ENCODE data around the gene ENTPD7. TPM values are rescaled to one million over a fixed set of nuclear protein-coding genes. Genes with fewer than 3 reads are reported as not detected.
"Not testable (repeated sequence)": the region's sequence is repeated elsewhere in the genome, so short reads cannot be mapped to it uniquely, and the experiment has no call there.

Gene ENTPD7
- polyA plus RNA-seq, 4 donors: 12.2 to 22.7 (median 21.2) TPM

DNA sequence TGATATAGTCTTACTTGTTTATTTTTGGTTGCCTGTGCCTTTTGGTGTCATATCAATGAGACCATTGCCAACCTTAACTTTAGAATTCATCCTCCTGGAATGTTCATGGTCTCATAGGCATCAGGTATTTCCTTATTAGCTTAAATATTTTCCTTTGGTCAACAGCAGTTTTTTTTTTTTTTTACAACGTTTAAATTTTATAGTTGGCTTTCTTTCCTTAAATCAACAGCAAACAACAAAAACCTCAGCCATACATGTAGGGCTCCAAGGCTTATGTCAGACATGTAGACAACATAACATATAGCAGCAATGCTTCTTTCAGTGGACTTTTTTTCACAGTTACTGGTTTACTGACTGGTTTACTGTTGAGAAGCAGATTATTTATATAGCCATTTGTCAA is 22.7 kb downstream of the ENTPD7 start:
- DNase-seq (ENCODE audit: low read depth in 4 of 4, low spot score in 3 of 4): no peak

DNA sequence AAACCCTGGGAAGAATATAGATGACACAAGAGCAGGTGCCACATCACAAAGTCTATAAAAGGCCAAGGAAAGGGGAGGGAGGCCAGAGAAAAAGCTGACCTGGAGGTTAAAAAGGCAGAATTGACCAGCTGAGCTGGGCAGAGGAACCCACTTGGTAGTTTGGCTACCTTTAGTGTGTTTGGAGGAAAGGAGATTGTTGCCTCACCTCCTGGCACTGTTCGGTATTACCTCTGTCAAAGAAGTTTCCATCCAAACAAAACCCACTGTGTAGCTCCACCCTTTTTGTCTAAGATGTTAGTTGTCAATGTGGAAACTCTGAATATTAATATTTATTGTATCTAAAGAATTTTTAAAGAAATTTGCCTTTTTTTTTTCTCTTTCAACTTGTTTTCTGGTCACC is 23.4 kb downstream of the ENTPD7 start:
- DNase-seq (ENCODE audit: low read depth in 4 of 4, low spot score in 3 of 4): no peak

- no peak for DNase-seq (ENCODE audit: low read depth in 4 of 4, low spot score in 3 of 4)
Measured at GRCh38 chr10:99685597-99685967, 26.3 kb downstream of the ENTPD7 start.

GRCh38 chr10:99689461-99689860 is 30.2 kb downstream of the ENTPD7 start:
- DNase-seq (ENCODE audit: low read depth in 4 of 4, low spot score in 3 of 4): no peak

DNA sequence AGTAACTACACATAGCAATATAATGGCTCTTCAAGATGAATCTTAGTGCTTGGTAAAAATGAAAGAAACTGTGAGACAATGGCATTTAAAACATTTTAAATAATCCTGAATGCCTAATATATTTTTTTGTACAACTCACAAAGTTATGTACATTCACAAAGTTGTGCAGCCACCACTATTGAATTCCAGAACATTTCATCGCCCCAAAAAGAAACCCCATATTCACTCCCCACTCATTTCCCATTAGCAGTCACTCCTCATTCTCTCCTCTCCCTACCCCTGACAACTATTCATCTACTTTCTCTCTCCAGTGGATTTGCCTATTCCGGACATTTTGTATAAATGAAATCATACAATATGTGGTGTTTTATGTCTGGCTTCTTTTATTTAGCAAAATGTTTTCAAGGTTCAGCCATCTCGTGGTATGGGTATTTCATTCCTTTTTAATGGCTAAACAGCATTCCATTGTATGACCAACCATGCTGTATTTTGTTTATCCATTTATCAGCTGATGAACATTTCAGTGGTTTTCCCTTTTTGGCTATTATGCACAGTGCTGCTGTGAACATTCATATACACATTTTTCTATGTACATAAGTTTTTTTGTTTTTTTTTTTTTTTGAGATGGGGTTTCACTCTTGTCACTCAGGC is 34.7 kb downstream of the ENTPD7 start:
- DNase-seq (ENCODE audit: low read depth in 4 of 4, low spot score in 3 of 4): no peak

- DNase-seq (ENCODE audit: low read depth in 4 of 4, low spot score in 3 of 4): no peak
Measured at GRCh38 chr10:99695761-99696160, 36.5 kb downstream of the ENTPD7 start.

GRCh38 chr10:99698504-99699080 is 39.3 kb downstream of the ENTPD7 start:
- no peak for DNase-seq (ENCODE audit: low read depth in 4 of 4, low spot score in 3 of 4)

- DNase-seq (ENCODE audit: low read depth in 4 of 4, low spot score in 3 of 4): no peak
Measured at GRCh38 chr10:99700649-99701048, 41.3 kb downstream of the ENTPD7 start.

GRCh38 chr10:99708428-99709012 is 49.2 kb downstream of the ENTPD7 start:
- no peak for DNase-seq (ENCODE audit: low read depth in 4 of 4, low spot score in 3 of 4)

GRCh38 chr10:99709480-99710229 is 50.3 kb downstream of the ENTPD7 start:
- DNase-seq (ENCODE audit: low read depth in 4 of 4, low spot score in 3 of 4): no peak

GRCh38 chr10:99711129-99711719 is 51.9 kb downstream of the ENTPD7 start:
- DNase-seq (ENCODE audit: low read depth in 4 of 4, low spot score in 3 of 4): peak in 2 of 4 donors; percentile 22 to 32

DNA sequence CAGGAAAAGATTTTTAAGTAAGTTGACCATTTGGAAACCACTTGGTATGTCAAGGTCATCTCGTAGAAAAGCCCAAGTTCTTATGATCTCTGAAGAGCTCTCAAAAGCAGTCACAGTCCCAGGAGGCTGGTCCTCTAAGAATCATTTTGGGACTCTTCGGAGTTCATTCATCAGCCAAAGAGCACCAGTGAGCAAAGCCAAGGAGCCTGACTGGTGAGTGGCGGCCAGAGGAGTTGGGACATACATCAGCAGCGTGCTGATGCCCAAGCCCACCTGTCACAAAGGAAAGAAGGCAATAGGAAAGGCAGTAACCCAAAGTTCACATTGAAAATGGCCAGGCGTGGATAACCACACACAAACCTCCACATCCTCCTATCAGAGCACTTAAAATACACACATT is 55.1 kb downstream of the ENTPD7 start:
- DNase-seq (ENCODE audit: low read depth in 4 of 4, low spot score in 3 of 4): no peak

DNA sequence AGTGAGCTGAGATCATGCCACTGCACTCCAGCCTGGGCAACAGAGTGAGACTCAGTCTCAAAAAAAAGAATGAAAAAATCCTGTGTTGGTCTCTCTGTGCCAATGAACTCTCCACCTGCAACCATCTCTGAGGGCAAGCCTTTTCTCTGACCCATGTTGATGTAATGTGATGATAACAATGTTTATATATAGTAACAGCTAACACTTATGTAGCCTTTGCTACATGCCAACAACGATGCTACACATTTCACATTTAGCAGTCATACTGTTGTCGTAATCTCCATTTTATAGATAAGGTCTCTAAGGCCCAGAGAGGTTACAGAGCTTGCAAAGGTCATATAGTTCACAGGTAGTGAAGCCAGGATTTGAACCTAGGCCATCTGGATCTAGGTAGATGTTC is 61.1 kb downstream of the ENTPD7 start:
- no peak for DNase-seq (ENCODE audit: low read depth in 4 of 4, low spot score in 3 of 4)

DNA sequence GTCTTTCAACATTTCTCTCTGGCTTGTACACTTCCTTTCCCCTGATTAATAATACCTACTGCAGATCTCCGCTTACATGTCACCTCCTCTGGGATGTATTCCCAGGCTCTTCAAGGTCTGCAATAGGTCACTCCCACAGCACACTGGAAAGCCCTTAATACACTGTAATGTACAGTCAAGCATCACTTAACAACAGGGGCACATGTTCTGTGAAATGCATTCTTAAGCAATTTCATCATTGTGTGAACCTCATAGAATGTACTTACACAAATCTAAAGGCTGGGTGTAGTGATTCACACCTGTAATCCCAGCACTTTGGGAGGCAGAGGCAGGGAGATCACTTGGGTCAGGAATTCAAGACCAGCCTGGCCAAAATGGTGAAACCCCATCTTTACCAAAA is 70.7 kb downstream of the ENTPD7 start:
- no peak for DNase-seq (ENCODE audit: low read depth in 4 of 4, low spot score in 3 of 4)

DNA sequence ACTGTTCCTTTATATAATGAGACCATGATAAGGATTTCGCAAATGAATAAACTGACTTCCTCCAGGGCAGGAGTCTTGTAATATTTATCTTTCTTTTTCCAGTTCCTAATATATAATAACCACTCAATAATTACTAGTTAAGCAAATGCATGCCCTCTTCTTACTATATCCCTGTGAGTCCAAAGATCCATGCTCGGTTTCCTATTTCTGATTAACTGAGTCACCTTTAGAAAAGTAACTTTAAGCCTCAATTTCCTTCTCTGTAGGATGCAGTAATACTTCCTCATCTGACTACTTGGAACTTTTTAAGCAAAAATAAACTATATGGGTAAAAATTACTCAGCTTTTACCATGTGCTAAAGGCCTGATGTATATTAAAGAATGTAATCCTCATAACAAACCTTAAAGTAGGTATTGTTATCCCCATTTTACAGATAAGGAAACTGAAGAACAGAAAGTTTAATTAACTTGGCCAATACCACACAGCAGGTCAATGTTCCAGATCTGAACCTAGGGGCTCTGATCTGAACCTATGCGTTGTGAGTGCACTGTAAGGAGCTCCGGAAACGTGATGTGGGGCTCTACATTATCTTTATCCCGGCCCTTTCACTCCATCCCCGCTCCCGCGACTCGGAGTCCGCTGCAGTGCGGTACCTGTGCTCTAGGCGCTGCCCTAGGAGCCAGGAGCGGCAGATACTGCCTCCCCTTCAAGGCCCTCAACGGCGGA is 72.2 kb downstream of the ENTPD7 start:
- no peak for DNase-seq (ENCODE audit: low read depth in 4 of 4, low spot score in 3 of 4)

- DNase-seq (ENCODE audit: low read depth in 4 of 4, low spot score in 3 of 4): peak; percentile 94 to 97 (median 96)
Measured at GRCh38 chr10:99732033-99732842, 72.9 kb downstream of the ENTPD7 start, which contains the start of the genes COX15 and CUTC. COX15 (minus strand) TSS chr10:99732127; CDS start chr10:99732049, 78 bp downstream. CUTC (plus strand) TSS chr10:99732234; CDS start chr10:99732349, 115 bp downstream.

GRCh38 chr10:99733366-99733765 is 74.1 kb downstream of the ENTPD7 start:
- DNase-seq (ENCODE audit: low read depth in 4 of 4, low spot score in 3 of 4): no peak

DNA sequence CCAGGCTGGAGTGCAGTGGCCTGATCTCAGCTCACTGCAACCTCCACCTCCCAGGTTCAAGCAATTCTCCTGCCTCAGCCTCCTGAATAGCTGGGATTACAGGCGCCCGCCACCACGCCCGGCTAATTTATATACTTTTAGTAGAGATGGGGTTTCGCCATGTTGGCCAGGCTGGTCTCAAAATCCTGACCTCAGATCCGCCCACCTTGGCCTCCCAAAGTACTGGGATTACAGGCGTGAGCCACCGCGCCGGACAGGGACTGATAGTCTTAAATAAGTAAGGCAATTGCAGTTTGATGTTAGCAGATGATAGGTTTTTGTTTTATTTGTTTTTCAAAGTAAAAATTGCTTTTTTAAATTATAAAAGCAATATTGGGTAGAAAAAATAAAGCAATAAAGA is 74.8 kb downstream of the ENTPD7 start:
- not testable (repeated sequence) for DNase-seq (ENCODE audit: low read depth in 4 of 4, low spot score in 3 of 4)

DNA sequence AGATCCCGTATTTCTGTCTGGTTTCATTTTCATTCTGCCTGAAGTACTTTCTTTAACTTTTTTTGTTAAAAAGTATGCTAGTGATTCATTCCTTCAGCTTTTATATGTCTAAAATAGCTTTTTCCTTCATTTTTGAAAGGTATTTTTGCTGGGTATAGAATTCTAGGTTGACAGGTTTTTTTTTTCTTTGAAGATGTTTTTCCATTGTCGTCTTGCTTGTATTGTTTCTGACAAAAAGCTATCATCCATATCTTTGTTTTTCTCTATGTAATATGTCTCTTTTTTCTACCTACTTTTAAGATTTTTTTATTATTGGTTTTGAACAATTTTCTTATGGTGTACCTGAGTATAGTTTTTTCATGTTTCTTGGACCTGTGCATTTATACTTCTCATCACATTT is 81.0 kb downstream of the ENTPD7 start:
- DNase-seq (ENCODE audit: low read depth in 4 of 4, low spot score in 3 of 4): no peak
